ENCODE measurements around the gene MTMR6. TPM values are rescaled to one million over a fixed set of nuclear protein-coding genes. Genes with fewer than 3 reads are reported as not detected.

The MTMR6 gene
- total RNA-seq, 4 donors from 2014 or later = 25.1 to 34.1 (median 28.5) TPM

- WGBS, 2 donors = 78 to 80% methylated on average over 1 of the region's 1 CpG
Measured at GRCh38 chr13:25291691-25292090, 4.4 kb upstream of the MTMR6 start.

DNA sequence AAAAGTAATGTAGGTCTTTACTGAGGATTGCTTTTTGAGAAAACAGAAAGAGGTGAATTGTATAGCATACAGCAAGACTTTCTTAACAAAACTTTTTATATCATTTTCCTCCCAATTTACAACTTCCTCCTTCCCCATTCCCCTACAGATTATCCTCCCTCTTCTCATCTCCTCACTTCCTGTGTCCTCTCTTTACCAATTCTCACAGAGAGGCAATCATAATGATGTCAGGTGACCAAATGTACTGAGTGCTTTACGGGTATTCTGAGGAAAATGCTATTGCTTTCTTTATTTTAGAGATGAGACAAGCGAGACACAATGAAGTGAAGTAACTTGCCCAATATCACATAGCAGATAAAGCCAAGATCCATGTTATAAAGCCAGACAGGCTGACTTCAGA, 1.7 kb upstream of the MTMR6 start:
- H3K27me3 ChIP-seq = no peaks in the 10 kb centered on the region
- no peak for DNase-seq
- TF ChIP-seq, protein P1, sequence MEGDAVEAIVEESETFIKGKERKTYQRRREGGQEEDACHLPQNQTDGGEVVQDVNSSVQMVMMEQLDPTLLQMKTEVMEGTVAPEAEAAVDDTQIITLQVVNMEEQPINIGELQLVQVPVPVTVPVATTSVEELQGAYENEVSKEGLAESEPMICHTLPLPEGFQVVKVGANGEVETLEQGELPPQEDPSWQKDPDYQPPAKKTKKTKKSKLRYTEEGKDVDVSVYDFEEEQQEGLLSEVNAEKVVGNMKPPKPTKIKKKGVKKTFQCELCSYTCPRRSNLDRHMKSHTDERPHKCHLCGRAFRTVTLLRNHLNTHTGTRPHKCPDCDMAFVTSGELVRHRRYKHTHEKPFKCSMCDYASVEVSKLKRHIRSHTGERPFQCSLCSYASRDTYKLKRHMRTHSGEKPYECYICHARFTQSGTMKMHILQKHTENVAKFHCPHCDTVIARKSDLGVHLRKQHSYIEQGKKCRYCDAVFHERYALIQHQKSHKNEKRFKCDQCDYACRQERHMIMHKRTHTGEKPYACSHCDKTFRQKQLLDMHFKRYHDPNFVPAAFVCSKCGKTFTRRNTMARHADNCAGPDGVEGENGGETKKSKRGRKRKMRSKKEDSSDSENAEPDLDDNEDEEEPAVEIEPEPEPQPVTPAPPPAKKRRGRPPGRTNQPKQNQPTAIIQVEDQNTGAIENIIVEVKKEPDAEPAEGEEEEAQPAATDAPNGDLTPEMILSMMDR (IDR thresholded peaks at IDR 0.05) = no peak
- TF ChIP-seq POLR2A (IDR thresholded peaks at IDR 0.05) = no peak
- H3K27ac ChIP-seq = no peak overlapping the region
- peaks cover 0 to 12% of the 10 kb centered on the region in 2 donors for H3K4me1 ChIP-seq
- 75 to 77% methylated on average over 2 of the region's 2 CpGs for WGBS, 2 donors
- H3K9me3 ChIP-seq = no peaks in the 10 kb centered on the region
- intact Hi-C loops (cut with DNase I) = no loop called here
- no peak overlapping the region for H3K4me3 ChIP-seq (replicated peaks in 1 of 3)
- H3K36me3 ChIP-seq = no peaks in the 10 kb centered on the region

More at GRCh38 chr13:25291691-25292090, 4.4 kb upstream of the MTMR6 start:
- no peak overlapping the region for H3K27ac ChIP-seq
- H3K27me3 ChIP-seq = no peaks in the 10 kb centered on the region
- intact Hi-C loops (cut with DNase I) = no loop called here
- no peaks in the 10 kb centered on the region for H3K36me3 ChIP-seq
- no peak overlapping the region for H3K4me3 ChIP-seq (replicated peaks in 1 of 3)
- no peaks in the 10 kb centered on the region for H3K9me3 ChIP-seq
- no peak for DNase-seq
- no peak for TF ChIP-seq POLR2A (IDR thresholded peaks at IDR 0.05)
- TF ChIP-seq, protein P1 (IDR thresholded peaks at IDR 0.05) = no peak
- no peaks in the 10 kb centered on the region for H3K4me1 ChIP-seq

DNA sequence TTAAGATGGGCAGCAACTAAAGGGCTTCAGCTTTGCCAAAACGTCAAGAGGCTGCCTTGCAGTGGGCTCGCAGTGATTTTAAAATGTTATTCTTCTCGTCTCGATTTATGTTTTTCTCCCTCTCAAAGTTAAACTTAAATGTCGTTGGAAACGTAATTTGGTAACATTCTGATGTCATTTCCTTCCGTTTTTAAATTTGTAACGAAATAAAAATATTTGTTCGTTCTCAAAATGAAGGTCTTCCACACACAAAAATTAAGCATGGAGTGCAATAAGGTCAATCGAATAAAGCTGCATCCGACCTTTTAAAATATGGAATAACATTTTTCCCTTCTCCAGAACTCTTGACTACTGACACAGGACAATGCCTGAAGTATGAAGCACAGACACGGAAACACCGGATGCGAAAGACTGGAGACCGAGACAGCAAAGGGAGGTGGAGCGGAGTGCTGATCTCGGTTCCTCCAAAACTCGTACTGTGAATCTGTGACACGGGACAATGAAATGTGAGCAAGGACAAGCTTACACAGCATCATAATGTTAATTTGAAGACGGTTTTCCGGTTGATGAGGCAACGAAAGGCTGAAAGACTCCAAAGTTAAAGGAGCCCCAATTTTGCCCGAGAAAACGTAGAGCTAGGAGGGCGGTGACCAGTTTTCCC, 850 bp downstream of the MTMR6 start:
- Histone ChIP-seq H3K27me3 (no peaks in the 10 kb centered on the region), H3K36me3 (no peaks in the 10 kb centered on the region), H3K9me3 (no peaks in the 10 kb centered on the region), H3K4me1 (peaks cover 3 to 19% of the 10 kb centered on the region in 2 donors), H3K27ac (peak overlapping the region; percentile 58 to 93 (median 66)), H3K4me3 (replicated peaks in 1 of 3) (peak overlapping the region; percentile 83 to 87 (median 84))
- DNase-seq = peak; percentile 33 to 34
- 8 to 10% methylated on average over 25 of the region's 25 CpGs for WGBS, 2 donors
- TF ChIP-seq, protein P1 (IDR thresholded peaks at IDR 0.05) = no peak
- TF ChIP-seq POLR2A (IDR thresholded peaks at IDR 0.05) = no peak
- intact Hi-C loops (cut with DNase I) = no loop called here

GRCh38 chr13:25281935-25282332, 5.4 kb downstream of the MTMR6 start:
- no peak for DNase-seq
- H3K27me3 ChIP-seq = no peaks in the 10 kb centered on the region
- no peak overlapping the region for H3K4me3 ChIP-seq (replicated peaks in 1 of 3)
- intact Hi-C loops (cut with DNase I) = no loop called here
- H3K9me3 ChIP-seq = no peaks in the 10 kb centered on the region
- H3K36me3 ChIP-seq = no peaks in the 10 kb centered on the region
- peak overlapping the region in 1 of 3 donors; percentile 14 for H3K27ac ChIP-seq
- TF ChIP-seq, protein P1 (IDR thresholded peaks at IDR 0.05) = no peak
- TF ChIP-seq POLR2A (IDR thresholded peaks at IDR 0.05) = no peak
- WGBS, 2 donors = 87 to 93% methylated on average over 1 of the region's 1 CpG
- peaks cover 9 to 24% of the 10 kb centered on the region in 2 donors for H3K4me1 ChIP-seq

DNA sequence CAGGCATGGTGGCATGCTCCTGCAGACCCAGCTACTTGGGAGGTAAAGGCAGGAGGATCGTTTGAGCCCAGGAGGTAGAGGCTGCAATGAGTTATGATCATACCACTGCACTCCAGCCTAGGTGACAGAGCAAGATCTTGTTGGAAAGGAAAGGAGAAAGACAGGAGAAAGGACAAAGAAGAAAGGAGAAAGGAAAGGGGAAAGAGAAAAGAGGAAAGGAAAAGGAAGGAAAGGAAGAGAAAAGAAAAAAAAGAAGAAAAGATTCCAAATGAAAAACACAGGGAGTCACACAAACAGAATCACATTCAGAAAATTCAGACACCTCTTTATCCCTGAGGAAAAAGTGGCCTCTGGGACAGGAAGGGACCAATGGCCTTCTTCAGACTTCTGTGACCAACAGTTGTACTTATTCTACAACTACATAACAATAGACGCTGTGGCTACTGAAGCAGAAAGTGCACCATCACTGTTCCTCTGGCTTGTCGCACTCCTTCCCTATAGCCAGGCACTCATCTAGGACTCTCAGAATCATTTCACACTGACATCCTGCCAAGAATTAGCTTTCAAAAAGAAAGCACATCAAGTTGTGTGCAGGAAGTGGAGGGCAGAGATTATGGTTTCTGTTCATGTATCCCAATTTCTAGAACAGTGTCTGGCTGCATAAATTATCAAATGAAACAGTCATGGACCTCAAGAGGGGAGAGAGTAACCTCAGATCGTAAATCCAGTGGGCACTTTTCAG, 5.9 kb downstream of the MTMR6 start:
- peak overlapping the region in 1 of 3 donors; percentile 14 for H3K27ac ChIP-seq
- no peaks in the 10 kb centered on the region for H3K27me3 ChIP-seq
- H3K36me3 ChIP-seq = no peaks in the 10 kb centered on the region
- no peak for TF ChIP-seq POLR2A (IDR thresholded peaks at IDR 0.05)
- TF ChIP-seq, protein P1 (IDR thresholded peaks at IDR 0.05) = no peak
- 43 to 45% methylated on average over 4 of the region's 4 CpGs for WGBS, 2 donors
- H3K9me3 ChIP-seq = no peaks in the 10 kb centered on the region
- intact Hi-C loops (cut with DNase I) = no loop called here
- no peak overlapping the region for H3K4me3 ChIP-seq (replicated peaks in 1 of 3)
- H3K4me1 ChIP-seq = peaks cover 9 to 24% of the 10 kb centered on the region in 2 donors
- DNase-seq = no peak

Measured in thyroid gland (tissue), 4 donors.